Right lobe of liver (tissue), 6 donors: ENCODE measurements around the gene KRTAP2-1. TPM values are rescaled to one million over a fixed set of nuclear protein-coding genes. Genes with fewer than 3 reads are reported as not detected.
"Not testable (repeated sequence)": the region's sequence is repeated elsewhere in the genome, so short reads cannot be mapped to it uniquely, and the experiment has no call there.

Source experiments
- ATAC-seq, 4 donors: fragments of 200-7000 bp; cut with Tn5 transposase; one replicate each; pipeline ENCODE4 v1.9.1; 2020; ENCODE audit warnings: mild to moderate bottlenecking in 4 of 4, moderate library complexity in 4 of 4
- DNase-seq, 3 donors: peaks; one replicate each; pipeline ENCODE4 v3.0.0-alpha.2; 2020
- H3K27ac ChIP-seq, 3 donors: fragments of 200-600 bp; one replicate each; pipeline ENCODE4 v1.8.0; 2022
- H3K27me3 ChIP-seq, 2 donors: fragments of 200-600 bp; one replicate each; pipeline ENCODE4 v1.8.0; 2022
- H3K36me3 ChIP-seq, 4 donors: fragments of 200-600 bp; sonication (generic) in 1 of 4; one replicate each; pipeline versions ENCODE4 v1.5.1 to v1.8.0; 2017 to 2022; ENCODE audit warnings: control low read depth in 1 of 4
- H3K4me1 ChIP-seq, 4 donors: fragments of 200-600 bp; sonication (generic) in 1 of 4; one replicate each; pipeline versions ENCODE4 v1.5.1 to v1.8.0; 2017 to 2022; ENCODE audit warnings: control low read depth in 1 of 4
- H3K4me3 ChIP-seq, 3 donors: fragments of 200-600 bp; one replicate each; pipeline ENCODE4 v1.8.0; 2022
- H3K9me3 ChIP-seq, 4 donors: fragments of 200-600 bp; sonication (generic) in 1 of 4; one replicate each; pipeline versions ENCODE4 v1.5.1 to v1.8.0; 2017 to 2022; ENCODE audit warnings: control low read depth in 1 of 4
- CTCF ChIP-seq, 4 donors: fragments of 200-600 bp in 3 of 4; fragments of 450-650 bp in 1 of 4; IDR thresholded peaks; one replicate each; pipeline versions ENCODE4 v1.5.1 to v1.8.0; 2016 to 2022; ENCODE audit warnings: antibody characterized with exemption in 4 of 4, mild to moderate bottlenecking in 2 of 4
- POLR2A ChIP-seq: fragments of 450-650 bp; IDR thresholded peaks from one replicate; pipeline ENCODE4 v1.6.1; 2017; ENCODE audit warnings: antibody characterized with exemption, mild to moderate bottlenecking
- WGBS: methylation state at CpG from one replicate; pipeline ENCODE4 v1.1.6; 2018; ENCODE audit warnings: low coverage, low lambda C conversion rate; ENCODE audit not compliant: insufficient coverage; ENCODE audit errors: missing lambda C conversion rate; 5-methylcytosine and 5-hydroxymethylcytosine counted together
- intact Hi-C, 2 donors: fragments of 100-400 bp; cut with DNase I; formaldehyde crosslinking; loops; one replicate each; pipeline versions ENCODE4 v1.11.2 to v1.14.1; 2022
- total RNA-seq, 6 experiments: library from RNA; depleted of rRNA in 2 of 6; stranded (reverse); fragments of >200 nt in 2 of 6; fragmentation: NEBNext Ultra II Directional in 3 of 6; extraction: Animal tissue kit (Norgen Biotek cat#: 25700) in 3 of 6; gene quantifications; one replicate each; pipeline versions ENCODE4 v1.1.0 to v1.2.4, GENCODE V29; 2016 to 2023
- donor health status: DM: no; HTN: yes; CAD: no.
- donor health status: DM: no; HTN: no; CAD: no.
- donor health status: DM: no; HTN: no; CAD: no.
- donor health status: DM: no; HTN: yes; CAD: no.
- donor health status: DM: no; HTN: yes; CAD: no.

Gene KRTAP2-1
- total RNA-seq, 6 experiments from 2014 or later, result not detected

GRCh38 chr17:41060052-41060604 lies 13.0 kb upstream of the KRTAP2-1 start, which contains the start of gene KRTAP2-3:
KRTAP2-3 (minus strand) TSS chr17:41060114; CDS start chr17:41060050, 64 bp downstream.
- 54% methylated on average over 6 of the region's 6 CpGs for WGBS
- DNase-seq, result no peak
- peaks cover 0 to 5% of the 10 kb centered on the region in 2 donors for H3K27me3 ChIP-seq
- intact Hi-C loops, result no loop called here
- TF ChIP-seq POLR2A, result no peak
- TF ChIP-seq CTCF (IDR thresholded peaks at IDR 0.05), result no peak
- no peak for ATAC-seq
- no peak within 1 kb of the TSS for H3K4me3 ChIP-seq
- no peak within 1 kb of the TSS for H3K27ac ChIP-seq
- H3K4me1 ChIP-seq, result no peaks in the 10 kb centered on the region
- H3K36me3 ChIP-seq, result no peaks in the 10 kb centered on the region
- no peaks in the 10 kb centered on the region for H3K9me3 ChIP-seq

GRCh38 chr17:41059276-41060051 lies 12.3 kb upstream of the KRTAP2-1 start:
- H3K4me1 ChIP-seq, H3K27me3 ChIP-seq, H3K36me3 ChIP-seq, DNase-seq, intact Hi-C loops, H3K27ac ChIP-seq, H3K9me3 ChIP-seq, H3K4me3 ChIP-seq: not testable (repeated sequence)
- peak in 1 of 4 donors; percentile 17 for ATAC-seq
- WGBS, result 18% methylated on average over 5 of the region's 31 CpGs

GRCh38 chr17:41058741-41059140 lies 11.6 kb upstream of the KRTAP2-1 start:
- no peak for ATAC-seq
- DNase-seq, result no peak
- Histone ChIP-seq H3K4me1 (no peaks in the 10 kb centered on the region), H3K27me3 (peaks cover 0 to 5% of the 10 kb centered on the region in 2 donors), H3K27ac (no peak overlapping the region), H3K9me3 (no peaks in the 10 kb centered on the region), H3K36me3 (no peaks in the 10 kb centered on the region), H3K4me3 (no peak overlapping the region)
- 80% methylated on average over 4 of the region's 5 CpGs for WGBS
- TF ChIP-seq CTCF (IDR thresholded peaks at IDR 0.05) (no peak), POLR2A (no peak)
- intact Hi-C loops, result no loop called here

- no peaks in the 10 kb centered on the region for H3K9me3 ChIP-seq
- no peak for DNase-seq
- intact Hi-C loops, result no loop called here
- H3K27ac ChIP-seq, result no peak overlapping the region
- WGBS, result 71% methylated on average over 1 of the region's 1 CpG
- peaks cover 0 to 5% of the 10 kb centered on the region in 2 donors for H3K27me3 ChIP-seq
- ATAC-seq, result no peak
- no peaks in the 10 kb centered on the region for H3K4me1 ChIP-seq
- no peak overlapping the region for H3K4me3 ChIP-seq
- no peaks in the 10 kb centered on the region for H3K36me3 ChIP-seq
- TF ChIP-seq CTCF (IDR thresholded peaks at IDR 0.05) (no peak), POLR2A (no peak)
These were observed 10.4 kb upstream of the KRTAP2-1 start for GRCh38 chr17:41057547-41057946.

GRCh38 chr17:41055130-41055529 lies 8.0 kb upstream of the KRTAP2-1 start, which contains the start of gene KRTAP2-2:
KRTAP2-2 (minus strand) TSS chr17:41055230; CDS start chr17:41055211, 19 bp downstream.
- 20% methylated on average over 1 of the region's 6 CpGs for WGBS
- intact Hi-C loops, result not testable (repeated sequence)

GRCh38 chr17:41054556-41054955 lies 7.4 kb upstream of the KRTAP2-1 start:
- H3K4me3 ChIP-seq, H3K27me3 ChIP-seq, H3K4me1 ChIP-seq, H3K36me3 ChIP-seq, DNase-seq, H3K9me3 ChIP-seq, H3K27ac ChIP-seq, intact Hi-C loops, ATAC-seq: not testable (repeated sequence)
- 60% methylated on average over 3 of the region's 9 CpGs for WGBS

More at GRCh38 chr17:41055130-41055529, 8.0 kb upstream of the KRTAP2-1 start, which contains the start of gene KRTAP2-2:
- H3K27me3 ChIP-seq, ATAC-seq, H3K4me1 ChIP-seq, H3K27ac ChIP-seq, H3K36me3 ChIP-seq, H3K4me3 ChIP-seq, H3K9me3 ChIP-seq, DNase-seq: not testable (repeated sequence)
